Keratinocyte (primary cell): ENCODE data around the gene TLR6. TPM values are rescaled to one million over a fixed set of nuclear protein-coding genes. Genes with fewer than 3 reads are reported as not detected.

Experiments used
- DNase-seq: peaks from one replicate; pipeline ENCODE4 v3.0.0-alpha.2; 2011; ENCODE audit warnings: low read depth, missing footprints, low spot score
- FAIRE-seq: peaks from 2 replicates; lab custom pipeline; 2011; peaks lifted over from hg19 to GRCh38; lab: Jason Lieb, UNC
- H2AFZ ChIP-seq: 2 replicates; pipeline ENCODE4 v1.6.0; 2012; ENCODE audit warnings: low read length, control low read depth, inconsistent platforms; ENCODE audit not compliant: control insufficient read depth
- H3K27ac ChIP-seq: 2 replicates; pipeline ENCODE4 v1.5.1; 2011; ENCODE audit warnings: low read length; ENCODE audit not compliant: control insufficient read depth, insufficient read depth
- H3K27me3 ChIP-seq: 3 replicates; pipeline ENCODE4 v1.6.0; 2011; ENCODE audit warnings: low read length; ENCODE audit not compliant: control insufficient read depth, insufficient read depth; ENCODE audit errors: extremely low read depth
- H3K36me3 ChIP-seq, 2 experiments: 2 replicates in 1 of 2; 3 replicates in 1 of 2; pipeline ENCODE4 v1.5.1; 2011; ENCODE audit warnings: low read length in 2 of 2, mild to moderate bottlenecking in 1 of 2; ENCODE audit not compliant: control insufficient read depth in 2 of 2, insufficient read depth in 2 of 2; ENCODE audit errors: extremely low read depth in 1 of 2
- H3K4me1 ChIP-seq: 3 replicates; pipeline ENCODE4 v1.5.1; 2011; ENCODE audit warnings: low read length; ENCODE audit not compliant: control insufficient read depth, insufficient read depth; ENCODE audit errors: extremely low read depth
- H3K4me2 ChIP-seq: 3 replicates; pipeline ENCODE4 v1.6.0; 2011; ENCODE audit warnings: low read depth, low read length; ENCODE audit not compliant: control insufficient read depth, insufficient read depth; ENCODE audit errors: extremely low read depth
- H3K4me3 ChIP-seq, 3 experiments: fragments of 200-600 bp in 1 of 3; sonication (generic) in 1 of 3; 2 replicates in 2 of 3; 3 replicates in 1 of 3; pipeline ENCODE4 v1.5.1; 2011 to 2016; ENCODE audit warnings: low read length in 3 of 3, mild to moderate bottlenecking in 3 of 3, control low read depth in 2 of 3, inconsistent platforms in 1 of 3, low read depth in 1 of 3, mixed read lengths in 1 of 3, mixed run types in 1 of 3, moderate library complexity in 1 of 3; ENCODE audit not compliant: control insufficient read depth in 2 of 3, insufficient read depth in 2 of 3; ENCODE audit errors: extremely low read depth in 1 of 3
- H3K79me2 ChIP-seq: 2 replicates; pipeline ENCODE4 v1.6.0; 2012; ENCODE audit warnings: low read length; ENCODE audit not compliant: control insufficient read depth, insufficient read depth
- H3K9ac ChIP-seq: 3 replicates; pipeline ENCODE4 v1.6.0; 2011; ENCODE audit warnings: low read length; ENCODE audit not compliant: control insufficient read depth, insufficient read depth; ENCODE audit errors: extremely low read depth
- H3K9me1 ChIP-seq: 3 replicates; pipeline ENCODE4 v1.6.0; 2011; ENCODE audit warnings: low read length; ENCODE audit not compliant: control insufficient read depth, insufficient read depth; ENCODE audit errors: extremely low read depth
- H3K9me3 ChIP-seq: 2 replicates; pipeline ENCODE4 v1.5.1; 2012; ENCODE audit warnings: low read depth, low read length; ENCODE audit not compliant: control insufficient read depth
- H4K20me1 ChIP-seq: 3 replicates; pipeline ENCODE4 v1.6.0; 2011; ENCODE audit warnings: low read length; ENCODE audit not compliant: control insufficient read depth, insufficient read depth; ENCODE audit errors: extremely low read depth
- CTCF ChIP-seq, 3 experiments: IDR thresholded peaks in 1 of 3; conservative IDR thresholded peaks in 1 of 3; optimal IDR thresholded peaks in 1 of 3; 2 replicates in 2 of 3; 3 replicates in 1 of 3; pipeline versions ENCODE3 to v1.5.1; 2011; ENCODE audit warnings: low read length in 3 of 3, mild to moderate bottlenecking in 3 of 3, moderate library complexity in 2 of 3, control low read depth in 1 of 3, inconsistent platforms in 1 of 3; ENCODE audit not compliant: insufficient read depth in 2 of 3; ENCODE audit errors: extremely low read depth in 1 of 3
- EZH2 ChIP-seq: IDR thresholded peaks from one replicate; pipeline ENCODE4 v1.6.1; 2012; ENCODE audit warnings: inconsistent platforms, mild to moderate bottlenecking, low read length, moderate library complexity
- dilution Hi-C: fragments of 300-500 bp; cut with MboI; formaldehyde crosslinking; loops from one replicate; pipeline ENCODE4 v1.7.0; 2020; ENCODE audit warnings: low sequenced_read_pairs; ENCODE audit not compliant: extremely low pct_ligation_motif_present
- polyA plus RNA-seq, 5 experiments: library from polyadenylated mRNA; depleted of rRNA in 3 of 5; stranded (reverse) in 3 of 5; stranded (forward) in 1 of 5; unstranded in 1 of 5; fragments of >200 nt; gene quantifications; 1 replicate in 1 of 5; 2 replicates in 3 of 5; 3 replicates in 1 of 5; pipeline versions ENCODE4 v1.2.1 to v1.2.3, GENCODE V29; 2011 to 2012; ENCODE audit warnings: missing spikeins in 2 of 5, low read depth in 1 of 5, low replicate concordance in 1 of 5

Gene TLR6
- polyA plus RNA-seq, 1 donor (not counting 4 experiments of a cell fraction or from before 2014, with no cell fraction given): 1.3 TPM

GRCh38 chr4:38872620-38873019 is 16.0 kb upstream of the TLR6 start:
- dilution Hi-C loops: no loop called here
- no peak overlapping the region for H3K27ac ChIP-seq
- no peak overlapping the region for H3K9ac ChIP-seq
- no peak overlapping the region for H3K4me2 ChIP-seq
- no peak for DNase-seq
- H3K79me2 ChIP-seq: peaks cover 21% of the 10 kb centered on the region
- H3K4me1 ChIP-seq: peaks cover 7% of the 10 kb centered on the region
- no peaks in the 10 kb centered on the region for H3K9me3 ChIP-seq
- H3K36me3 ChIP-seq: peaks cover 2 to 11% of the 10 kb centered on the region in 2 experiments
- no peaks in the 10 kb centered on the region for H3K9me1 ChIP-seq
- FAIRE-seq: no peak
- no peak overlapping the region for H3K4me3 ChIP-seq
- H3K27me3 ChIP-seq: no peaks in the 10 kb centered on the region
- TF ChIP-seq EZH2 (no peak), CTCF (optimal IDR thresholded peaks at IDR 0.05 in 1 of 3, IDR thresholded peaks at IDR 0.05 in 1 of 3, conservative IDR thresholded peaks at IDR 0.05 in 1 of 3; ENCODE audit: extremely low read depth in 1 of 3, insufficient read depth in 2 of 3, low read length in 3 of 3) (no peak)
- no peaks in the 10 kb centered on the region for H4K20me1 ChIP-seq
- H2AFZ ChIP-seq: no peak overlapping the region

GRCh38 chr4:38871593-38871992 is 15.0 kb upstream of the TLR6 start:
- Histone ChIP-seq H3K27ac (no peak overlapping the region), H3K9me1 (no peaks in the 10 kb centered on the region), H2AFZ (no peak overlapping the region), H4K20me1 (no peaks in the 10 kb centered on the region), H3K9ac (no peak overlapping the region), H3K27me3 (no peaks in the 10 kb centered on the region), H3K4me1 (peaks cover 12% of the 10 kb centered on the region), H3K4me3 (no peak overlapping the region), H3K36me3 (peaks cover 2 to 11% of the 10 kb centered on the region in 2 experiments), H3K9me3 (no peaks in the 10 kb centered on the region), H3K79me2 (peaks cover 20% of the 10 kb centered on the region), H3K4me2 (no peak overlapping the region)
- DNase-seq: no peak
- dilution Hi-C loops: no loop called here
- no peak for FAIRE-seq
- TF ChIP-seq CTCF (optimal IDR thresholded peaks at IDR 0.05 in 1 of 3, IDR thresholded peaks at IDR 0.05 in 1 of 3, conservative IDR thresholded peaks at IDR 0.05 in 1 of 3; ENCODE audit: extremely low read depth in 1 of 3, insufficient read depth in 2 of 3, low read length in 3 of 3) (no peak), EZH2 (no peak)
